ENCODE results near the gene SIGLEC12.
"Not testable (repeated sequence)": the region's sequence is repeated elsewhere in the genome, so short reads cannot be mapped to it uniquely, and the experiment has no call there.

The SIGLEC12 gene

GRCh38 chr19:51480590-51480989, 21.0 kb downstream of the SIGLEC12 start:
- DNase-seq (ENCODE audit: low read depth in 3 of 3): no peak

- peak in 2 of 3 donors; percentile 27 to 40 for DNase-seq (ENCODE audit: low read depth in 3 of 3)
These were observed 21.9 kb downstream of the SIGLEC12 start for GRCh38 chr19:51479531-51480331.

GRCh38 chr19:51478381-51479234, 23.0 kb downstream of the SIGLEC12 start, which contains the start of gene CEACAM18:
Gene CEACAM18, plus strand, starts transcription at chr19:51478539.
- no peak for DNase-seq (ENCODE audit: low read depth in 3 of 3)

- DNase-seq (ENCODE audit: low read depth in 3 of 3): no peak
These were observed 24.3 kb downstream of the SIGLEC12 start for GRCh38 chr19:51477344-51477743.

- DNase-seq (ENCODE audit: low read depth in 3 of 3): no peak
These were observed 25.4 kb downstream of the SIGLEC12 start for GRCh38 chr19:51476164-51476563.

GRCh38 chr19:51473009-51473707, 28.4 kb downstream of the SIGLEC12 start:
- DNase-seq (ENCODE audit: low read depth in 3 of 3): peak; percentile 73 to 95 (median 87)

GRCh38 chr19:51472607-51473006, 29.0 kb downstream of the SIGLEC12 start:
- DNase-seq (ENCODE audit: low read depth in 3 of 3): no peak

GRCh38 chr19:51471527-51471926, 30.1 kb downstream of the SIGLEC12 start:
- DNase-seq (ENCODE audit: low read depth in 3 of 3): no peak

GRCh38 chr19:51470966-51471365, 30.6 kb downstream of the SIGLEC12 start:
- DNase-seq (ENCODE audit: low read depth in 3 of 3): no peak

GRCh38 chr19:51469629-51470028, 32.0 kb downstream of the SIGLEC12 start:
- no peak for DNase-seq (ENCODE audit: low read depth in 3 of 3)

GRCh38 chr19:51469162-51469561, 32.4 kb downstream of the SIGLEC12 start:
- no peak for DNase-seq (ENCODE audit: low read depth in 3 of 3)

GRCh38 chr19:51468545-51468920, 33.1 kb downstream of the SIGLEC12 start:
- DNase-seq (ENCODE audit: low read depth in 3 of 3): no peak

GRCh38 chr19:51467864-51468544, 33.6 kb downstream of the SIGLEC12 start:
- no peak for DNase-seq (ENCODE audit: low read depth in 3 of 3)

- no peak for DNase-seq (ENCODE audit: low read depth in 3 of 3)
These were observed 34.9 kb downstream of the SIGLEC12 start for GRCh38 chr19:51466723-51467122.

- DNase-seq (ENCODE audit: low read depth in 3 of 3): not testable (repeated sequence)
These were observed 37.5 kb downstream of the SIGLEC12 start for GRCh38 chr19:51463976-51464581.

- no peak for DNase-seq (ENCODE audit: low read depth in 3 of 3)
These were observed 38.9 kb downstream of the SIGLEC12 start for GRCh38 chr19:51462681-51463080.

- DNase-seq (ENCODE audit: low read depth in 3 of 3): no peak
These were observed 39.3 kb downstream of the SIGLEC12 start for GRCh38 chr19:51462276-51462675.

- no peak for DNase-seq (ENCODE audit: low read depth in 3 of 3)
These were observed 39.9 kb downstream of the SIGLEC12 start for GRCh38 chr19:51461723-51462161.

- DNase-seq (ENCODE audit: low read depth in 3 of 3): no peak
These were observed 41.2 kb downstream of the SIGLEC12 start for GRCh38 chr19:51460164-51460992.

GRCh38 chr19:51458899-51459505, 42.6 kb downstream of the SIGLEC12 start:
- no peak for DNase-seq (ENCODE audit: low read depth in 3 of 3)

All from stimulated activated CD4-positive, alpha-beta T cell treated with anti-CD3 and anti-CD28 coated beads, TNF-alpha, amount 100 ng/mL, for 48 hours (primary cell).